Measurements from ENCODE around the gene SCN1A. TPM values are rescaled to one million over a fixed set of nuclear protein-coding genes. Genes with fewer than 3 reads are reported as not detected.
"Not testable (repeated sequence)": the region's sequence is repeated elsewhere in the genome, so short reads cannot be mapped to it uniquely, and the experiment has no call there.

The SCN1A gene
- total and polyA plus RNA-seq, 10 donors, result under 0.01 TPM; not detected in 9

DNA sequence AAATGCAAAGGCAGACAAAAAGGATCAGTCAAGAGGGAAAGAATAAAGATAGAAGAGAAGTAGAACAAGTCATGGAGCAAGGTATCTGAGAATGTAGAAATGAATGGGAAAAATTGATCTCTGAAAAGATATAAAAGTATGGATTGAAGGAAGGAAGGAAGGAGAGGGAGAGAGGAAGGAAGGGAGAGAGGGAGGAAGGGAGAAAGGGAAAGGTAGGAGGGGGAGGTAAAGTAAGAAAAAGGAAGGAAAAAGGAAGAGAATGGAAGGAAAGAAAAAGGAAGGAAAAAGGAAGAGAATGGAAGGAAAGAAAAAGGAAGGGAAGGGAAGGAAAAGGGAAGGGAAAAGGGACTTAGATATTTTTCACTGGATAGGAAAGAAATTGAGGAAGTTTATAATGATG, 142.7 kb downstream of the SCN1A start:
- H3K4me1 ChIP-seq, result no peaks in the 10 kb centered on the region
- peaks cover 0 to 7% (median 0%) of the 10 kb centered on the region in 7 donors for H3K27me3 ChIP-seq (replicated peaks in 1 of 7)
- intact Hi-C loops (cut with DNase I; ENCODE audit: low total_unique reads), result no loop called here
- no peaks in the 10 kb centered on the region for H3K36me3 ChIP-seq
- H3K27ac ChIP-seq, result no peak overlapping the region
- DNase-seq, result no peak
- no peak overlapping the region for H3K4me3 ChIP-seq
- TF ChIP-seq, protein P1, sequence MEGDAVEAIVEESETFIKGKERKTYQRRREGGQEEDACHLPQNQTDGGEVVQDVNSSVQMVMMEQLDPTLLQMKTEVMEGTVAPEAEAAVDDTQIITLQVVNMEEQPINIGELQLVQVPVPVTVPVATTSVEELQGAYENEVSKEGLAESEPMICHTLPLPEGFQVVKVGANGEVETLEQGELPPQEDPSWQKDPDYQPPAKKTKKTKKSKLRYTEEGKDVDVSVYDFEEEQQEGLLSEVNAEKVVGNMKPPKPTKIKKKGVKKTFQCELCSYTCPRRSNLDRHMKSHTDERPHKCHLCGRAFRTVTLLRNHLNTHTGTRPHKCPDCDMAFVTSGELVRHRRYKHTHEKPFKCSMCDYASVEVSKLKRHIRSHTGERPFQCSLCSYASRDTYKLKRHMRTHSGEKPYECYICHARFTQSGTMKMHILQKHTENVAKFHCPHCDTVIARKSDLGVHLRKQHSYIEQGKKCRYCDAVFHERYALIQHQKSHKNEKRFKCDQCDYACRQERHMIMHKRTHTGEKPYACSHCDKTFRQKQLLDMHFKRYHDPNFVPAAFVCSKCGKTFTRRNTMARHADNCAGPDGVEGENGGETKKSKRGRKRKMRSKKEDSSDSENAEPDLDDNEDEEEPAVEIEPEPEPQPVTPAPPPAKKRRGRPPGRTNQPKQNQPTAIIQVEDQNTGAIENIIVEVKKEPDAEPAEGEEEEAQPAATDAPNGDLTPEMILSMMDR (IDR thresholded peaks at IDR 0.05 in 8 of 11, conservative IDR thresholded peaks at IDR 0.05 in 3 of 11), result no peak
- TF ChIP-seq POLR2AphosphoS5 (IDR thresholded peaks at IDR 0.05), result no peak
- no peaks in the 10 kb centered on the region for H3K9me3 ChIP-seq

DNA sequence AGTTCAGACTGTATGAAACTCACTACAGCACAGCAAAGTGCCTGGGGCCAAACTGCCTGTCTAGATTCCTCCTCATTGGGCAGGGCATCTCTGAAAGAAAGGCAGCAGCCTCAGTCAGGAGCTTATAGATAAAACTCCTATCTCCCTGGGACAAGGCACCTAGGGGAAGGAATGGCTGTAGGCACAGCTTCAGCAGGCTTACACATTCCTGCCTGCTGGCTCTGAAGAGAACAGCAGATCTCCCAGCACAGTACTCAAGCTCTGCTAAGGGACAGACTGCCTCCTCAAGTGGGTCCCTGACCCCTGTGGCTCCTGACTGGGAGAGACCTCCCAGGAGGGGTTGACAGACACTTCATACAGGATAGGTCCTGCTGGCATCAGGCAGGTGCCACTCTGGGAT, 155.7 kb downstream of the SCN1A start:
- H3K4me3 ChIP-seq; H3K27ac ChIP-seq; H3K9me3 ChIP-seq; H3K4me1 ChIP-seq; H3K36me3 ChIP-seq; intact Hi-C loops (cut with DNase I; ENCODE audit: low total_unique reads): not testable (repeated sequence)
- H3K27me3 ChIP-seq (replicated peaks in 1 of 7), result peaks cover 0 to 14% (median 0%) of the 10 kb centered on the region in 7 donors
- DNase-seq, result peak; percentile 28

DNA sequence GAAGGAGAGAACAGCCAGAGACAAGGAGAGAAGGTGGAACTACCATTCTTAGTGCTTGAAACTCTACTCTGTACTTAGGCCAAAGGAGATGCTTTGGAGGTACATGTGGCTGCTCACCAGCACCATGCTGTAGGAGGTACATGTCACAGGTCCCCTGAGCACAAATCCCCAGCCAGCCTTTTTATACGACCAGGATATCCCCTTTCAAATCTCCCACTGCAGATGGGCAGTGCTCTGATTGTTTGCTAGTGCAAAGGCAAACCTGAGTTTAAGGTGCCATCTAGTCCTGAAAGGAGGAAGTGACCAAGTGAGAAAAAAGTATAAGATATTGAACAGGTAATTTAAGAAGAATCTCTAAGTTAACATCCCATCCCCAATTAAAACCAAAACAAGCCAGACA, 157.2 kb downstream of the SCN1A start:
- intact Hi-C loops (cut with DNase I; ENCODE audit: low total_unique reads), result no loop called here
- Histone ChIP-seq H3K27me3 (replicated peaks in 1 of 7) (peaks cover 0 to 14% (median 0%) of the 10 kb centered on the region in 7 donors), H3K4me3 (no peak overlapping the region), H3K9me3 (no peaks in the 10 kb centered on the region), H3K4me1 (no peaks in the 10 kb centered on the region), H3K27ac (no peak overlapping the region), H3K36me3 (no peaks in the 10 kb centered on the region)
- TF ChIP-seq POLR2A (IDR thresholded peaks at IDR 0.05), result no peak
- TF ChIP-seq POLR2AphosphoS5 (IDR thresholded peaks at IDR 0.05), result no peak
- TF ChIP-seq, protein P1 (IDR thresholded peaks at IDR 0.05 in 8 of 11, conservative IDR thresholded peaks at IDR 0.05 in 3 of 11), result no peak
- no peak for DNase-seq
- WGBS, 5 donors, result 19 to 46% (median 25%) methylated on average over 1 of the region's 1 CpG

DNA sequence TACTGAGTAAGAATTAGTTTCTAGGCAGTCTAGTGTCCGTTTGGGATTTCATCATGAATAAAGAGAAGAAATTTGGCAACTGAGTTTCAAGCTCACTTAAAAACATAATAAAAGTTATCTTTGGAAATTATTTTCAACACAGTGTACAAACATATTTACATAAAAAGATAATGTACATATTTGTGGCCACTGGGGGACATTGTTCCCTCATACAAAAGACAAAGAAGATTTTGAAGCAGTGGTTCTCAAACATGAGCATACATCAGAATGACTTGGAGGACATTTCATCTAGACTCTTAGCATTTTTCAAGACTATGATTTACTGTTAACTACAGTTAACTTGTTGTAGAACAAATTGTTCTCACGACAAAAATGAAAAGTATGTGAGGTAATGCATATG, 158.6 kb downstream of the SCN1A start:
- H3K9me3 ChIP-seq, result no peaks in the 10 kb centered on the region
- H3K27ac ChIP-seq, result no peak overlapping the region
- WGBS, 5 donors, result 67 to 91% (median 73%) methylated on average over 2 of the region's 2 CpGs
- no peak for DNase-seq
- H3K36me3 ChIP-seq, result no peaks in the 10 kb centered on the region
- TF ChIP-seq POLR2A (IDR thresholded peaks at IDR 0.05) (no peak), POLR2AphosphoS5 (IDR thresholded peaks at IDR 0.05) (no peak)
- TF ChIP-seq, protein P1 (IDR thresholded peaks at IDR 0.05 in 8 of 11, conservative IDR thresholded peaks at IDR 0.05 in 3 of 11), result no peak
- H3K27me3 ChIP-seq (replicated peaks in 1 of 7), result peaks cover 0 to 14% (median 0%) of the 10 kb centered on the region in 7 donors
- H3K4me1 ChIP-seq, result no peaks in the 10 kb centered on the region
- no peak overlapping the region for H3K4me3 ChIP-seq
- intact Hi-C loops (cut with DNase I; ENCODE audit: low total_unique reads), result no loop called here

DNA sequence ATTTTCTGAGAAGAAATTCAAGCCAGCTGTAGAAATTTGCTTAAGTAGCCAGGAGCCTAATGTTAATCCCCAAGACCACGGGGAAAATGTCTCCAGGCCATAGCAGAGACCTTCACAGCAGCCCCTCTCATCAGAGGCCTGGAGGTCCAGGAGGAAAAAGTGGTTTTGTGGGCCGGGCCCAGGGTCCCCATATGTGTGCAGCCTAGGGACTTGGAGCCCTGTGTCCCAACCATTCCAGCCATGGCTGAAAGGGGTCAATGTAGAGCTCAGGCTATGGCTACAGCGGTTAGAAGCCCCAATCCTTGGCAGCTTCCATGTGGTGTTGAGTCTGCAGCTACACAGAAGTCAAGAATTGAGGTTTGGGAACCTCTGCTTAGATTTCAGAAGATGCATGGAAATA, 160.1 kb downstream of the SCN1A start:
- intact Hi-C loops (cut with DNase I; ENCODE audit: low total_unique reads), result no loop called here
- Histone ChIP-seq H3K36me3 (no peaks in the 10 kb centered on the region), H3K27ac (no peak overlapping the region), H3K4me1 (no peaks in the 10 kb centered on the region), H3K27me3 (replicated peaks in 1 of 7) (peaks cover 0 to 14% (median 0%) of the 10 kb centered on the region in 7 donors), H3K9me3 (no peaks in the 10 kb centered on the region), H3K4me3 (no peak overlapping the region)
- DNase-seq, result no peak
- WGBS, 5 donors, result 63 to 92% (median 84%) methylated on average over 3 of the region's 3 CpGs
- TF ChIP-seq, protein P1 (IDR thresholded peaks at IDR 0.05 in 8 of 11, conservative IDR thresholded peaks at IDR 0.05 in 3 of 11), result no peak
- no peak for TF ChIP-seq POLR2A (IDR thresholded peaks at IDR 0.05)
- no peak for TF ChIP-seq POLR2AphosphoS5 (IDR thresholded peaks at IDR 0.05)

Data from spleen (tissue), 11 donors.